A375 (cell line): ENCODE measurements around the gene MYL11. TPM values are rescaled to one million over a fixed set of nuclear protein-coding genes. Genes with fewer than 3 reads are reported as not detected.

ENCODE experiments used
- small RNA-seq: library from RNA; depleted of rRNA; stranded (forward); fragments of <200 nt; gene quantifications from one replicate; pipeline ENCODE3, GENCODE V24; 2014
- total RNA-seq: library from RNA; depleted of rRNA; stranded (reverse); fragments of >200 nt; shearing (Covaris generic); gene quantifications from 2 replicates; pipeline ENCODE4 v1.2.3, GENCODE V29; 2014; rRNA removed

Gene MYL11
- total RNA-seq = not detected in 2 replicates

GRCh38 chr16:30374538-30374937, at the start of gene MYL11:
MYL11 (plus strand) TSS chr16:30374802; CDS start chr16:30374858, 56 bp downstream.

GRCh38 chr16:30355144-30355953, 19.3 kb upstream of the MYL11 start, which contains the start of gene CD2BP2:
CD2BP2 (minus strand) TSS chr16:30355308; CDS start chr16:30354681, 627 bp downstream.

GRCh38 chr16:30370456-30371247, 4.0 kb upstream of the MYL11 start, which contains the start of gene TBC1D10B:
TBC1D10B (minus strand) TSS chr16:30370494; CDS start chr16:30370183, 311 bp downstream.

GRCh38 chr16:30382111-30382881, 7.7 kb downstream of the MYL11 start, which contains the start of gene SEPTIN1:
SEPTIN1 (minus strand) TSS chr16:30382561; CDS start chr16:30382542, 19 bp downstream.

GRCh38 chr16:30395155-30395991, 20.8 kb downstream of the MYL11 start, which contains the start of gene ZNF48:
ZNF48 (plus strand) TSS chr16:30395420; CDS start chr16:30395795, 375 bp downstream.

GRCh38 chr16:30407102-30407803, 32.7 kb downstream of the MYL11 start, which contains the start of gene ZNF771:
ZNF771 (plus strand) TSS chr16:30407606; CDS start chr16:30408054, 448 bp downstream.

Small RNAs within 50 kb of the gene (small RNA-seq; reads per million reads assigned to genes)
- 0.46 reads per million, percentile 17 among the genes with 10 or more reads in this experiment for gene RF00406

Other genes starting within 250 kb of the MYL11 start
- 6.7 and 14.7 TPM in 2 replicates for gene CORO1A, start 191.2 kb upstream of the MYL11 start, total RNA-seq
- 132 and 219 TPM in 2 replicates for gene BOLA2B, start 181.1 kb upstream of the MYL11 start, total RNA-seq
- gene SLX1A, start 180.9 kb upstream of the MYL11 start, total RNA-seq = 199 and 212 TPM in 2 replicates
- gene SULT1A3, start 175.5 kb upstream of the MYL11 start, total RNA-seq = 5.0 and 5.3 TPM in 2 replicates
- 2.6 and 2.9 TPM in 2 replicates for gene NPIPB13, start 126.3 kb upstream of the MYL11 start, total RNA-seq
- gene CD2BP2, start 19.5 kb upstream of the MYL11 start, total RNA-seq = 97.2 and 106 TPM in 2 replicates
- gene TBC1D10B, start 4.3 kb upstream of the MYL11 start, total RNA-seq = 25.2 and 27.1 TPM in 2 replicates
- gene SEPTIN1, start 7.8 kb downstream of the MYL11 start, total RNA-seq = 0.60 TPM in 1 of 2 replicates, not detected in the other
- 11.2 and 12.2 TPM in 2 replicates for gene ZNF48, start 20.6 kb downstream of the MYL11 start, total RNA-seq
- 7.2 and 9.6 TPM in 2 replicates for gene ZNF771, start 32.8 kb downstream of the MYL11 start, total RNA-seq
- gene DCTPP1, start 55.2 kb downstream of the MYL11 start, total RNA-seq = 36.7 and 40.4 TPM in 2 replicates
- 15.3 and 20.9 TPM in 2 replicates for gene SEPHS2, start 71.1 kb downstream of the MYL11 start, total RNA-seq
- gene ITGAL, start 97.9 kb downstream of the MYL11 start, total RNA-seq = not detected in 2 replicates
- gene ZNF768, start 151.8 kb downstream of the MYL11 start, total RNA-seq = 42.1 and 44.2 TPM in 2 replicates
- gene ZNF747, start 160.1 kb downstream of the MYL11 start, total RNA-seq = 0.23 and 0.82 TPM in 2 replicates
- 10.9 and 14.7 TPM in 2 replicates for gene ZNF764, start 183.6 kb downstream of the MYL11 start, total RNA-seq
- 12.4 and 17.1 TPM in 2 replicates for gene ZNF688, start 196.9 kb downstream of the MYL11 start, total RNA-seq
- gene ZNF785, start 210.9 kb downstream of the MYL11 start, total RNA-seq = not detected in 2 replicates
- 8.7 and 11.5 TPM in 2 replicates for gene ZNF689, start 235.6 kb downstream of the MYL11 start, total RNA-seq